Immature natural killer cell (primary cell): ENCODE results near the gene FAM216A. TPM values are rescaled to one million over a fixed set of nuclear protein-coding genes. Genes with fewer than 3 reads are reported as not detected.

ENCODE experiments used
- DNase-seq, 3 donors: peaks; one replicate each; pipeline ENCODE4 v3.0.0; 2022; ENCODE audit warnings: mixed read lengths in 1 of 3
- H3K27ac Mint-ChIP-seq, 6 donors: one replicate each; pipeline ENCODE4 v1.8.0; 2020; ENCODE audit warnings: mixed read lengths in 6 of 6, mild to moderate bottlenecking in 5 of 6, inconsistent platforms in 4 of 6, moderate library complexity in 3 of 6
- H3K27me3 Mint-ChIP-seq, 3 donors: one replicate each; pipeline ENCODE4 v1.8.0; 2020 to 2021; ENCODE audit warnings: low read depth in 3 of 3, mild to moderate bottlenecking in 3 of 3, mixed read lengths in 3 of 3, moderate library complexity in 3 of 3, inconsistent platforms in 1 of 3
- H3K36me3 Mint-ChIP-seq, 3 donors: one replicate each; pipeline ENCODE4 v1.8.0; 2020; ENCODE audit warnings: mixed read lengths in 3 of 3, inconsistent platforms in 2 of 3, mild to moderate bottlenecking in 2 of 3
- H3K4me1 Mint-ChIP-seq, 2 donors: one replicate each; pipeline ENCODE4 v1.8.0; 2020; ENCODE audit warnings: inconsistent platforms in 2 of 2, mild to moderate bottlenecking in 2 of 2, mixed read lengths in 2 of 2, moderate library complexity in 1 of 2
- H3K4me3 Mint-ChIP-seq, 5 donors: one replicate each; pipeline ENCODE4 v1.8.0; 2020; ENCODE audit warnings: mild to moderate bottlenecking in 5 of 5, mixed read lengths in 5 of 5, inconsistent platforms in 3 of 5, moderate library complexity in 3 of 5
- H3K9me3 Mint-ChIP-seq, 6 donors: one replicate each; pipeline ENCODE4 v1.8.0; 2020; ENCODE audit warnings: mild to moderate bottlenecking in 6 of 6, mixed read lengths in 6 of 6, inconsistent platforms in 4 of 6, moderate library complexity in 3 of 6
- polyA plus RNA-seq, 3 donors: library from polyadenylated mRNA; unstranded; fragments of 300-500 nt; fragmentation: Illumina TruSeq; gene quantifications; one replicate each; pipeline ENCODE4 v1.2.3, GENCODE V29; 2021

The FAM216A gene
- polyA plus RNA-seq, 3 donors from 2014 or later = 4.2 to 5.6 (median 4.4) TPM

DNA sequence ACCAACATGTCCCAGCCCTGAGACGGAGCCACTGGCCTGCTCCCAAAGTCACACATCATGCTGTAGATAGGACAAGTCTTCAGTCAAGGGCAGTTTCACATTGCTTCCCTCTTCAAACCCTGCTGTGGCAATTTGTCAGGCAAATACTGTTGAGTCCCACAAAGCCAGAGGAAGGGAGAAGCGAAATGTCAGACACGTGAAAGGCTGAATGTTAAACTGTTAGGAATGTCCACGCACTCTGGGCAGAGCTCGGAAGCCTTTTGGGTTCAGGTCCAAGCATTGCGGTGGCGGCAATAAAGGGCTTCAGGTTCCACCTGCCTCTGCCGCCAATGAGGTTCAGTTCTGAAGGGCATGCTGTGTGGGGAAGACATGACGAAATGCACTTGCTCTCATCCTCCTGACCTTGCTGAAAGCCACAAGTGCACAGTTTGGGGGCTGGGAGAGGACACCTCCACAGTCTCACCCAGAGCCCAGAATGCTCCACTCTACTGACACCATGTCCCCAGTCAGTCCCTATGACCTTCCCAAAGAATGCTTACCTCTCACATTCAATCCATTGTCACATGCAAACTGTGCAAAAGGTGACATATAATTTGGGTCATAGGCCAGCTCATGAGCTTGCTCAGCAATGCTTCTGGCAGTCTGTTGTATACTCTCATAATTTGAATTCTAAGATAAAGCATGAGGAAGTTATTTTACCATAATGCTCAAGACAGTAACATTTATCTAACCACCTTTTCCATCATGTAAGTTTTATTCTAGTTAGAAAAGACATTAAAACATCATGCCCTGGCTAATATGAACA is 69.2 kb downstream of the FAM216A start:
- peak overlapping the region in 1 of 6 donors; percentile 67 for H3K27ac Mint-ChIP-seq
- H3K4me1 Mint-ChIP-seq = peaks cover 2 to 27% of the 10 kb centered on the region in 2 donors
- no peaks in the 10 kb centered on the region for H3K9me3 Mint-ChIP-seq
- H3K27me3 Mint-ChIP-seq = no peaks in the 10 kb centered on the region
- peaks cover 3 to 29% (median 9%) of the 10 kb centered on the region in 3 donors for H3K36me3 Mint-ChIP-seq
- H3K4me3 Mint-ChIP-seq = no peak overlapping the region
- DNase-seq = no peak

DNA sequence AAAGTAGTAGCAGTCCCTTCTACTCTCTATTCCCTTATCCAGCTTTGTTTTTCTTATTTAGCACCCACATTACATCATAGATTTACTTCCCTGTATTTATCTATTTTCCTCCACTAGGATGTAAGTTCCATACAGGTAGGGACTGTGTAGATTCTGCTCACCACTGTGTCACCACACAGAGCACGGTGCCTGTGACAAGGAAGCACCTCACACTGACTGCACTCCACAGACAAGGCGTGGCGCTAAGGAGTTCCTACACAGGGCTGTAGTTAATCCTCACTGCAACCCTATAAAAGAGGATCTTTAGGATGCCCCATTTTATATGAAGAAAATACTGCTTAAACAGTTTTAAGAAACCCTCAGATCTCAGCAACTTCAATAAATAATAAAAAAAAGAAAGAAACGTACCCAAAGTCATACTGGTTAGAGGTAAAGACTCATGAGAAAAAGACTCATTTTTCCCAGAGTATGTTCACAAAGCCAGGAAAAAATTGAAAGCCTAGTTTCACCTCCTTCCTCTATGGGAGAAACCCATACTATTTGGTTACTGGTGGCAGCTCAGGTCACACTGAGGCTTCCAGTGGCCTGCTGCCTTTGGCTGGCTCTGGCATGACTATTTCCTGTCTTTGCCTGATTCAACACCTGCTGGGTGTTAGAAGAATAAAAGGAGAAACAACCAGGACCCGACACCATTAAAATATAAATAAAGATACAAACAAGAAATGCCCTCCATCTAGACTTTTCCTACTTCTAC is 70.4 kb downstream of the FAM216A start:
- H3K4me3 Mint-ChIP-seq = peak overlapping the region in 1 of 5 donors; percentile 39

More for the DNA sequence above, 70.4 kb downstream of the FAM216A start:
- Mint-ChIP-seq H3K36me3 (peaks cover 3 to 29% (median 9%) of the 10 kb centered on the region in 3 donors), H3K27ac (peak overlapping the region in 4 of 6 donors; percentile 7 to 73 (median 42)), H3K4me1 (peaks cover 8 to 38% of the 10 kb centered on the region in 2 donors), H3K9me3 (no peaks in the 10 kb centered on the region), H3K27me3 (peaks cover 0 to 2% (median 0%) of the 10 kb centered on the region in 3 donors)
- no peak for DNase-seq

Other genes starting within 250 kb of the FAM216A start
- gene ATP2A2, start 187.6 kb upstream of the FAM216A start, polyA plus RNA-seq = 1 to 10 TPM; 2.0 to 8.0 (median 2.5) TPM
- gene ANAPC7, start 65.1 kb upstream of the FAM216A start, polyA plus RNA-seq = 10 to 100 TPM; 11.0 to 26.4 (median 24.8) TPM
- gene ARPC3, start 18.5 kb upstream of the FAM216A start, polyA plus RNA-seq = 1,000 to 10,000 TPM in 2 of 3 donors, 100 to 1,000 TPM in 1; 882 to 1,121 (median 1,023) TPM
- 10 to 100 TPM; 23.6 to 43.5 (median 29.9) TPM for gene GPN3, start 588 bp upstream of the FAM216A start, polyA plus RNA-seq
- 100 to 1,000 TPM; 153 to 230 (median 206) TPM for gene VPS29, start 33.3 kb downstream of the FAM216A start, polyA plus RNA-seq
- 1 to 10 TPM in 1 of 3 donors, under 1 TPM in 1, not detected in 1; 0.93 to 1.0 TPM for gene RAD9B, start 33.5 kb downstream of the FAM216A start, polyA plus RNA-seq
- 10 to 100 TPM in 1 of 3 donors, 1 to 10 TPM in 2; 7.8 to 11.5 (median 9.3) TPM for gene PPTC7, start 114.5 kb downstream of the FAM216A start, polyA plus RNA-seq
- gene TCTN1, start 145.3 kb downstream of the FAM216A start, polyA plus RNA-seq = 10 to 100 TPM in 2 of 3 donors, 1 to 10 TPM in 1; 5.2 to 11.1 (median 10.0) TPM
- 10 to 100 TPM; 28.8 to 54.0 (median 33.3) TPM for gene HVCN1, start 220.3 kb downstream of the FAM216A start, polyA plus RNA-seq